AG09309 (cell line): ENCODE results near the gene CECR2.

Source experiments
- DNase-seq: peaks from one replicate; pipeline ENCODE4 v3.0.0-alpha.2; 2010; ENCODE audit warnings: low read depth
- H3K4me3 ChIP-seq: 2 replicates; pipeline ENCODE4 v1.5.1; 2011; ENCODE audit warnings: mild to moderate bottlenecking, low read depth, low read length, moderate library complexity; ENCODE audit not compliant: control insufficient read depth
- TF ChIP-seq, protein P1 (sequence below): IDR thresholded peaks from 2 replicates; pipeline ENCODE4 v1.5.1; 2011; ENCODE audit warnings: mild to moderate bottlenecking, low read depth, low read length, inconsistent platforms; ENCODE audit not compliant: insufficient read depth, control insufficient read depth; ENCODE audit errors: missing control alignments

CECR2 gene

DNA sequence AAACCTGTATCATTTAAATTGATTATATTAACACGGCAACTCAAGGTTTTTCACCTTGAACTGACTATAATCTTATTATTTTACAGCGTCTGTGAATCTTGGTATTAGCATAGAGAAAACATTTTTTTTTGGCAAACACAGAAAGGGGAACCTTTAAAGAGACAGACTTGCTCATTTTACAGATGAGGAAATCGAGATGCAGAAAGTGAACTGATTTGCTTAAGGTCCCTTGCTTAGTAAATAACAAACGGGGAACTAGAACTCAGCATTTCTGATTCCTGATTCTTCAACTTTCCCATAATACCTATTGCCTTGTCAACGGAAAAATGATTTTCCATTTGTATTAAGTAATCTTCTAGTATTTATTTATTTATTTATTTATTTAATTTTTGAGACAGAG, 33.2 kb upstream of the CECR2 start:
- TF ChIP-seq, protein P1, sequence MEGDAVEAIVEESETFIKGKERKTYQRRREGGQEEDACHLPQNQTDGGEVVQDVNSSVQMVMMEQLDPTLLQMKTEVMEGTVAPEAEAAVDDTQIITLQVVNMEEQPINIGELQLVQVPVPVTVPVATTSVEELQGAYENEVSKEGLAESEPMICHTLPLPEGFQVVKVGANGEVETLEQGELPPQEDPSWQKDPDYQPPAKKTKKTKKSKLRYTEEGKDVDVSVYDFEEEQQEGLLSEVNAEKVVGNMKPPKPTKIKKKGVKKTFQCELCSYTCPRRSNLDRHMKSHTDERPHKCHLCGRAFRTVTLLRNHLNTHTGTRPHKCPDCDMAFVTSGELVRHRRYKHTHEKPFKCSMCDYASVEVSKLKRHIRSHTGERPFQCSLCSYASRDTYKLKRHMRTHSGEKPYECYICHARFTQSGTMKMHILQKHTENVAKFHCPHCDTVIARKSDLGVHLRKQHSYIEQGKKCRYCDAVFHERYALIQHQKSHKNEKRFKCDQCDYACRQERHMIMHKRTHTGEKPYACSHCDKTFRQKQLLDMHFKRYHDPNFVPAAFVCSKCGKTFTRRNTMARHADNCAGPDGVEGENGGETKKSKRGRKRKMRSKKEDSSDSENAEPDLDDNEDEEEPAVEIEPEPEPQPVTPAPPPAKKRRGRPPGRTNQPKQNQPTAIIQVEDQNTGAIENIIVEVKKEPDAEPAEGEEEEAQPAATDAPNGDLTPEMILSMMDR = no peak
- no peak overlapping the region for H3K4me3 ChIP-seq
- DNase-seq = no peak

DNA sequence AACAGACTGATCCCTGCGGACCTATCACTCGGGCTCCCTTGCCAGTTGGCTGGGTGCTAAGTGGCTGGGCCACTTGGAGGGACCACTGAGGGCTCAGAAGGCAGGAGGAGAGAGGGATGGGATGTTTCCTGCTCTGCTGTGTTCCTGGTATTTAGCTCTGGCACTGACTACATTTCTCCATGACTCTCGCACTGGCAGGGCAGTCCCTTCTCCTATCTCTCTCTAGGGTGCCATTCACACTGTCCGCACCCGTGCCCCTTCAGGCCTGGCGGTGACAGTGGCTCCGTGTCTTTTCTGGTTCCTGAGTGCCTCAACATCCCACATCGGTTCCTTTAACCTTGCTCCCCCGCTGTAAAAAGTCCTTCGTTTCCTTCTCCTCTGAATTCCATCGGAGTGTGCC, 31.6 kb upstream of the CECR2 start:
- TF ChIP-seq, protein P1 = no peak
- H3K4me3 ChIP-seq = no peak overlapping the region
- DNase-seq = no peak

DNA sequence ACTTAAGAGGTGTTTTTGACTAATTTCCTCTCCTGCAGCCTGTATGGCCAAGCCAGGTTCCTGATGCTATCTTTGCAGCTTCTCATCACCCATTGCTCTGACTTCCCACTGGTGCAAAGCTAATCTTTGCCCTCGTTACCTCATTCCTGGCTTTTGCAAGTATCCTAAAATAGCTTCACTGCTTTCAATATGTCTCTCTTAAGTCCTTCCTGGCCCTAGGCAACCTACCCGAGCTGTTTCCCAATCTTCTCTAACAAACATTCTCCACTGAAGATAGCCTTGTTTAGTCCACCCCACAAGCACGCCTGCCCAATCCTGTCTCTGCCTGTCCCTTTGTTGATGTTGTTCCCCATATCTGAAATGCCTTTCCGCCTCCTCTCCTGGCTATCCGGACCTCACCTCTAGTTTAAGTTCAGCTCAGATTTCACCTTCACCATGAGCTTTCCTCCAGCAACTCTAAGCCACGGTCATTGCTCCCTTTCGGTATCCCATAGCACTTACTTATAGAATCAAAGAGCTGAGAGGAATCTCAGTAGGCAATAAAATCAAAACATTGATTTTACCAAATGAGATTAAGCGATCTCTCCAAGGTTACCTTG, 30.1 kb upstream of the CECR2 start:
- DNase-seq = no peak
- TF ChIP-seq, protein P1 = no peak
- H3K4me3 ChIP-seq = no peak overlapping the region

DNA sequence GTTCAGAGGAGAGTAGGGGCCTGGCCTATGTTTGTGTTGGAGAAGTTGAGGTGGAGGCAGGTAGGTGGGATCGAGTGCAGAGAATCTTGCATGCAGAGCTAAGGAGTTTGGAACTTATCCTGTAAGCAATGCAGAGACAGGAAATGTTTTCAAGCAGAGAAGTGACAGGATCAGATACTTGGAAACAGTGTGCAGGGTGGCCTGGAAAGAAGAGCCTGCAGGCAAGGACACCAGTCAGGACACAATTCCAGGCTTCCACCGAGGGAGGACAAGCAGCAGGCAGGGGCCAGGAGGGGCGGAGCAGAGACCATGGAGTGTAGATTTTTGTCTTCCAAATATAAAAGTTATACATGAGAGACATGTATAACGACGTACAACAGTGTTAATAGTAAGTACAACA, 26.9 kb upstream of the CECR2 start:
- TF ChIP-seq, protein P1 = no peak
- H3K4me3 ChIP-seq = no peak overlapping the region
- DNase-seq = no peak

DNA sequence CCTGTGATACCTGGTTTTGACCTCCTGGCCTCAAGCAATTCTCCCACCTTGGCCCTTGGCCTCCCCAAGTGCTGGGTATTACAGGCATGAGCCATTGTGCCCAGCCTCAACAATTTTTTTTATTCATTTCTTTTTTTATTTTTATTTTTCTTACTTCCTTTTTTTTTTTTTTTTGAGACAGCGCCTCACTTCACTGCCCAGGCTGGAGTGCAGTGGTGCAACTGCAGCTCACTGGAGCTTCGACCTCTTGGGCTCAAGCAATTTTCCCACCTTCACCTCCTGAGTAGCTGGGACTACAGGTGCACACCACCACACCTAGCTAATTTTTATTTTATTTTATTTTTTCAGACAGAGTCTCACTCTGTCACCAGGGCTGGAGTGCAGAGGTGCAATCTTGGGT, 25.5 kb upstream of the CECR2 start:
- TF ChIP-seq, protein P1 = no peak
- no peak for DNase-seq
- no peak overlapping the region for H3K4me3 ChIP-seq

DNA sequence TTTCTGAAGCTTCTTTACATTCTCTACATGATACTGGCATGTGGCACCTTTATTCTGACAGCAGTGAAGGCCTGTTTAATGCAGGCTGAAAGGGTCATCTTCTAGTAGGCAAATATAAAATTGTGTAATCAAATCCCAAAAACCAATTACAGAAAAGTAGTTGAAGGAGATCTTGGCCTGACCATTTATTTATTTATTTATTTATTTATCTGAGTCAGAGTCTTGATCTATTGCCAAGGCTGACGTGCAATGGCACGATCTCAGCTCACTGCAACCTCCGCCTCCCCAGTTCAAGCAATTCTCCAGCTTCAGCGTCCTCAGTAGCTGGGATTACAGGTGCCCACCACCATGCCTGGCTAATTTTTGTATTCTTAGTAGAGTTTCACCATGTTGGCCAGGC, 22.7 kb upstream of the CECR2 start:
- DNase-seq = no peak

DNA sequence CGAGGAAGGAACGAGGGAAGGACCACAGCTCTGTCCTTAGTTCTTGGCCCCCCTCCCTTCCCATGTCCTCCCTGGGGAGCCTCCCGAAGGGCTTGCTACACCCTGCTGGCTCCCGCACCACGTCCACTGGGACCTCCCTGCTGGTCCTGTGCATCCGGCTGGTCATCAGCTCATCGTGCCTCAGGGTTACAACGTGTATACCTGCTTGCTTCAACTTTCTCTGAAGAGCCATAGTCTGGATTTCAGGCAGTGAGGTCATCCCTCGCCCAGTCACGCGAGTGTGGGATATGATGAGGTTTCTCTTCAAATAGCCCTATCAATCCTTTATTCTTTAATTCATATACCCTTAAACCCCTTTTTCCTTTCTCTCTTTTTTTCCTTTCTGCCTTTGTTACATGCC, 21.5 kb upstream of the CECR2 start:
- TF ChIP-seq, protein P1 = no peak
- no peak for DNase-seq
- no peak overlapping the region for H3K4me3 ChIP-seq

More for the DNA sequence above, 22.7 kb upstream of the CECR2 start:
- H3K4me3 ChIP-seq = no peak overlapping the region
- TF ChIP-seq, protein P1 = no peak
